GM12878 (cell line): Measurements from ENCODE around the gene FCER2. TPM values are rescaled to one million over a fixed set of nuclear protein-coding genes. Genes with fewer than 3 reads are reported as not detected.
"Not testable (repeated sequence)": the region's sequence is repeated elsewhere in the genome, so short reads cannot be mapped to it uniquely, and the experiment has no call there.

Experiments used
- ATAC-seq: fragments of 200-7000 bp; cut with Tn5 transposase; 3 replicates; pipeline ENCODE4 v1.9.1; 2020; ENCODE audit warnings: mild to moderate bottlenecking, moderate library complexity
- BruUV-seq: library from RNA; stranded (reverse); fragments of 400-500 nt; replicated peaks from 2 replicates; lab custom pipeline; 2021; lab: Mats Ljungman, UMichigan
- CTCF ChIA-PET: fragments of 300-600 bp; sonication (Branson Sonifier 250); formaldehyde crosslinking; extraction: SDS; loops from one replicate; lab custom pipeline; 2021; ENCODE audit warnings: inconsistent platforms; lab: Yijun Ruan, JAX
- POLR2A ChIA-PET: fragments of 350-600 bp; formaldehyde crosslinking; extraction: SDS; loops from one replicate; lab custom pipeline; 2021; ENCODE audit warnings: inconsistent platforms; lab: Charles Lee
- RAD21 ChIA-PET: fragments of 300-600 bp; sonication (Branson Sonifier 250); formaldehyde crosslinking; loops from one replicate; lab custom pipeline; 2023; ENCODE audit warnings: antibody characterized with exemption; ENCODE audit not compliant: unreplicated experiment; lab: Charles Lee
- SMC1A ChIA-PET: fragments of 300-600 bp; sonication (Branson Sonifier 250); formaldehyde crosslinking; loops from one replicate; lab custom pipeline; 2023; ENCODE audit not compliant: unreplicated experiment, uncharacterized antibody; lab: Charles Lee
- DNase-seq: peaks from one replicate; pipeline ENCODE4 v3.0.0-alpha.2; 2011; ENCODE audit warnings: low read depth, low spot score
- FAIRE-seq: peaks from 3 replicates; lab custom pipeline; 2011; peaks lifted over from hg19 to GRCh38; lab: Jason Lieb, UNC
- H2AFZ ChIP-seq: 2 replicates; pipeline ENCODE4 v1.6.0; 2011; ENCODE audit warnings: low read depth, low read length, control low read depth; ENCODE audit not compliant: control insufficient read depth
- H3K27ac ChIP-seq: 2 replicates; pipeline ENCODE4 v1.5.1; 2011; ENCODE audit warnings: control low read depth; ENCODE audit not compliant: control insufficient read depth, insufficient read depth
- H3K27me3 ChIP-seq, 2 experiments: replicated peaks in 1 of 2; 2 replicates each; pipeline versions ENCODE4 v1.6.0 to v1.6.1; 2011; ENCODE audit warnings: low read length in 1 of 2; ENCODE audit not compliant: control insufficient read depth in 2 of 2, insufficient read depth in 2 of 2
- H3K36me3 ChIP-seq, 2 experiments: 2 replicates each; pipeline ENCODE4 v1.5.1; 2011; ENCODE audit warnings: low read length in 1 of 2; ENCODE audit not compliant: control insufficient read depth in 2 of 2, insufficient read depth in 2 of 2
- H3K4me1 ChIP-seq: 2 replicates; pipeline ENCODE4 v1.6.1; 2011; ENCODE audit warnings: mild to moderate bottlenecking, low read length, moderate library complexity, mixed read lengths; ENCODE audit not compliant: control insufficient read depth, insufficient read depth
- H3K4me2 ChIP-seq: 2 replicates; pipeline ENCODE4 v1.6.0; 2011; ENCODE audit warnings: control low read depth; ENCODE audit not compliant: control insufficient read depth, insufficient read depth
- H3K4me3 ChIP-seq: fragments of 200-600 bp; sonication (generic); 2 replicates; pipeline ENCODE4 v1.5.1; 2016
- H3K79me2 ChIP-seq: 2 replicates; pipeline ENCODE4 v1.6.0; 2011; ENCODE audit warnings: low read length; ENCODE audit not compliant: control insufficient read depth, insufficient read depth
- H3K9ac ChIP-seq: 2 replicates; pipeline ENCODE4 v1.8.0; 2011; ENCODE audit warnings: low read length, control low read depth, mixed read lengths; ENCODE audit not compliant: control insufficient read depth, insufficient read depth
- H3K9me3 ChIP-seq: replicated peaks from 3 replicates; pipeline ENCODE4 v1.5.1; 2011; ENCODE audit warnings: mild to moderate bottlenecking, low read length; ENCODE audit not compliant: control insufficient read depth, insufficient read depth
- H4K20me1 ChIP-seq: 2 replicates; pipeline ENCODE4 v1.6.0; 2011; ENCODE audit not compliant: control insufficient read depth, insufficient read depth
- CBX3 ChIP-seq: fragments of 200-600 bp; sonication (generic); IDR thresholded peaks from 2 replicates; pipeline ENCODE4 v1.6.1; 2016; ENCODE audit warnings: low read depth, borderline replicate concordance
- EGR1 ChIP-seq, 2 experiments: IDR thresholded peaks; 1 replicate in 1 of 2; 2 replicates in 1 of 2; pipeline ENCODE4 v1.6.1; 2011 to 2012; ENCODE audit warnings: low read depth in 2 of 2, low read length in 2 of 2, borderline replicate concordance in 1 of 2, mild to moderate bottlenecking in 1 of 2, moderate library complexity in 1 of 2
- ESRRA ChIP-seq: IDR thresholded peaks from 2 replicates; pipeline ENCODE4 v1.6.1; 2012; ENCODE audit warnings: mild to moderate bottlenecking, low read length, improper control_type of control experiment
- IRF4 ChIP-seq: IDR thresholded peaks from 2 replicates; pipeline ENCODE4 v1.6.1; 2011; ENCODE audit warnings: low read depth, low read length
- NRF1 ChIP-seq: conservative IDR thresholded peaks from 2 replicates; pipeline ENCODE4 v1.6.1; 2011; ENCODE audit warnings: mild to moderate bottlenecking, low read depth, low read length, improper control_type of control experiment
- POU2F2 ChIP-seq: IDR thresholded peaks from 3 replicates; pipeline ENCODE4 v1.6.1; 2011; ENCODE audit warnings: low read depth, mild to moderate bottlenecking, low read length, borderline replicate concordance
- SREBF2 ChIP-seq: IDR thresholded peaks from 2 replicates; pipeline ENCODE4 v1.6.1; 2012; ENCODE audit warnings: mild to moderate bottlenecking, low read length
- SUPT20H ChIP-seq: IDR thresholded peaks from 2 replicates; pipeline ENCODE4 v1.6.1; 2011; ENCODE audit warnings: low read depth, mild to moderate bottlenecking, low read length, moderate library complexity, borderline replicate concordance; ENCODE audit not compliant: control insufficient read depth
- TARDBP ChIP-seq: IDR thresholded peaks from 2 replicates; pipeline ENCODE4 v1.6.1; 2016; ENCODE audit warnings: borderline replicate concordance
- ZNF384 ChIP-seq: IDR thresholded peaks from 2 replicates; pipeline ENCODE4 v1.6.1; 2012; ENCODE audit warnings: low read depth, mild to moderate bottlenecking, low read length, improper control_type of control experiment, borderline replicate concordance
- WGBS: methylation state at CpG from one replicate; pipeline ENCODE4 v1.1.6; 2016; ENCODE audit warnings: low lambda C conversion rate; ENCODE audit not compliant: insufficient replicate concordance, insufficient coverage; ENCODE audit errors: missing lambda C conversion rate; 5-methylcytosine and 5-hydroxymethylcytosine counted together
- in situ Hi-C: fragments of 300-500 bp; cut with MboI; formaldehyde crosslinking; loops from 9 replicates; pipeline ENCODE4 v1.14.3; 2018; ENCODE audit warnings: mixed read lengths
- intact Hi-C: fragments of 100-400 bp; cut with micrococcal nuclease; formaldehyde crosslinking; loops from one replicate; pipeline ENCODE4 v1.14.2; 2022; ENCODE audit not compliant: unreplicated experiment
- polyA plus RNA-seq, 11 experiments: library from polyadenylated mRNA; depleted of rRNA in 4 of 11; unstranded in 6 of 11; stranded (reverse) in 5 of 11; fragments of >200 nt; fragmentation: Nextera tagmentation in 4 of 11; fragmentation: Illumina TruSeq in 1 of 11; extraction: Ambion mirVana in 4 of 11; extraction: Trizol in 1 of 11; gene quantifications; 1 replicate in 1 of 11; 2 replicates in 10 of 11; pipeline versions ENCODE4 v1.2.1 to v1.2.3, GENCODE V29; 2011 to 2016; ENCODE audit warnings: inconsistent platforms in 2 of 11, missing spikeins in 2 of 11, low read depth in 1 of 11
- total RNA-seq, 4 experiments: library from RNA; depleted of rRNA in 3 of 4; stranded (reverse); fragments of >200 nt in 3 of 4; fragmentation: Illumina TruSeq in 1 of 4; extraction: Trizol in 1 of 4; gene quantifications; 2 replicates each; pipeline versions ENCODE4 v1.2.1 to v1.2.3, GENCODE V29; 2013 to 2021

The FCER2 gene
- total and polyA plus RNA-seq, 10 of the 15 experiments (the other 5 are each of a cell fraction or from before 2014, with no cell fraction given), result 44.0 to 424 (median 241) TPM

GRCh38 chr19:7644550-7644877 lies 57.4 kb downstream of the FCER2 start:
- FAIRE-seq (no peak), ATAC-seq (no peak)
- Histone ChIP-seq H3K4me2 (no peak overlapping the region), H3K4me3 (no peak overlapping the region)
- TF ChIP-seq NRF1, result no peak
- TF ChIP-seq SUPT20H, result no peak
- TF ChIP-seq CBX3, result no peak
- no peak for TF ChIP-seq ESRRA
- no peak for TF ChIP-seq SREBF2
- no peak for TF ChIP-seq IRF4
- no peak for TF ChIP-seq ZNF384
- no peak for TF ChIP-seq EGR1 (IDR thresholded peaks at IDR 0.05; ENCODE audit: borderline replicate concordance in 1 of 2, low read depth in 2 of 2, low read length in 2 of 2)
- TF ChIP-seq POU2F2, result no peak
- no peak for TF ChIP-seq TARDBP
- TF ChIP-seq, all 136 proteins: peak for 0
- Histone ChIP-seq H3K4me1 (peaks cover 3% of the 10 kb centered on the region), H4K20me1 (no peaks in the 10 kb centered on the region), H3K79me2 (no peaks in the 10 kb centered on the region), H2AFZ (no peak overlapping the region), H3K27ac (no peak overlapping the region), H3K9me3 (no peaks in the 10 kb centered on the region; the same call in 2 of the 3 replicates), H3K9ac (no peak overlapping the region), H3K27me3 (no peaks in the 10 kb centered on the region), H3K36me3 (peaks cover 0 to 7% of the 10 kb centered on the region in 2 experiments; a peak in 3 of 4 replicates)
- in situ Hi-C loops (no loop called here), intact Hi-C loops (no loop called here)
- BruUV-seq, result no TSS peak
- 96% methylated on average over 20 of the region's 20 CpGs for WGBS
- DNase-seq, result no peak
- SMC1A ChIA-PET, result no interaction called here
- CTCF ChIA-PET, result no interaction called here
- RAD21 ChIA-PET, result no interaction called here
- POLR2A ChIA-PET, result interaction anchor here (0.6 kb wide), 1 partner anchor 19 kb away, joined by 5 read pairs; no protein-coding TSS in a partner anchor

DNA sequence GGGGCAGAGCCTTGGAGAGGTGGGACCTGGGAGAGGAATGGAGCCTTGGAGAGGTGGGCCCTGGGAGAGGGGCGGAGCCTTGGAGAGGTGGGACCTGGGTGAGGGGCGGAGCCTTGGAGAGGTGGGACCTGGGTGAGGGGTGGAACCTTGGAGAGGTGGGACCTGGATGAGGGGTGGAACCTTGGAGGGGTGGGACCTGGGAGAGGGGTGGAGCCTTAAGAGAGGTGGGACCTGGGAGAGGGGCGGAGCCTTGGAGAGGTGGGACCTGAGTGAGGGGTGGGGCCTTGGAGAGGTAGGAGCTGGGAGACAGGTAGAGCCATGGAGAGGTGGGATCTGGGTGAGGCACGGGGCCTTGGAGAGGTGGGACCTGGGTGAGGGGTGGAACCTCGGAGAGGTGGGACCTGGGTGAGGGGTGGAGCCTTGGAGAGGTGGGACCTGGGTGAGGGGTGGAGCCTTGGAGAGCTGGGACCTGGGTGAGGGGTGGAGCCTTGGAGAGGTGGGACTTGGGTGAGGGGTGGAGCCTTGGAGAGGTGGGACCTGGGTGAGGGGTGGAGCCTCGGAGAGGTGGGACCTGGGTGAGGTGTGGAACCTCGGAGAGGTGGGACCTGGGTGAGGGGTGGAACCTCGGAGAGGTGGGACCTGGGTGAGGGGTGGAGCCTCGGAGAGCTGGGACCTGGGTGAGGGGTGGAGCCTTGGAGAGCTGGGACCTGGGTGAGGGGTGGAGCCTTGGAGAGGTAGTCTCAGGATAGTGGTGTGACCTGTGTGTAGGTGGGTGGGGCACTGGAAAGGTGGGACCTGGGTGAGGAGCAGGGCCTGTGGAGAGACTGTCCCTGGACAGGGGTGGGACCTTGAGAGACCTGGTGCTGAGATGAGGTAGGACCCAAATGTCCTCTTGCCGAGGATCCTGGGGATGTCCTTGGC lies 58.0 kb downstream of the FCER2 start:
- ATAC-seq, H3K27me3 ChIP-seq, H3K9me3 ChIP-seq, RAD21 ChIA-PET, H3K4me1 ChIP-seq, SMC1A ChIA-PET, FAIRE-seq, H3K27ac ChIP-seq, H3K4me2 ChIP-seq, intact Hi-C loops, H3K9ac ChIP-seq, H2AFZ ChIP-seq, CTCF ChIA-PET, DNase-seq, in situ Hi-C loops, H3K79me2 ChIP-seq, H3K36me3 ChIP-seq, H3K4me3 ChIP-seq, BruUV-seq, H4K20me1 ChIP-seq: not testable (repeated sequence)
- POLR2A ChIA-PET, result interaction anchor here (0.6 kb wide), 1 partner anchor 18 kb away, joined by 5 read pairs; no protein-coding TSS in a partner anchor
- 72% methylated on average over 9 of the region's 10 CpGs for WGBS
